SU-DHL-6 (cell line): Measurements from ENCODE around the gene MAST2.

Source experiments
- CTCF ChIP-seq: fragments of 200-600 bp; sonication (generic); IDR thresholded peaks from one replicate; pipeline ENCODE4 v1.5.1; 2017; ENCODE audit warnings: antibody characterized with exemption, mild to moderate bottlenecking, low read length, moderate library complexity; ENCODE audit not compliant: insufficient read depth, poor library complexity, severe bottlenecking
- EZH2phosphoT487 ChIP-seq: fragments of 200-600 bp; sonication (generic), shearing (Covaris generic); conservative IDR thresholded peaks from 2 replicates; pipeline ENCODE4 v1.6.1; 2018; ENCODE audit warnings: mild to moderate bottlenecking, antibody characterized with exemption, low read length, moderate library complexity, mixed read lengths

DNA sequence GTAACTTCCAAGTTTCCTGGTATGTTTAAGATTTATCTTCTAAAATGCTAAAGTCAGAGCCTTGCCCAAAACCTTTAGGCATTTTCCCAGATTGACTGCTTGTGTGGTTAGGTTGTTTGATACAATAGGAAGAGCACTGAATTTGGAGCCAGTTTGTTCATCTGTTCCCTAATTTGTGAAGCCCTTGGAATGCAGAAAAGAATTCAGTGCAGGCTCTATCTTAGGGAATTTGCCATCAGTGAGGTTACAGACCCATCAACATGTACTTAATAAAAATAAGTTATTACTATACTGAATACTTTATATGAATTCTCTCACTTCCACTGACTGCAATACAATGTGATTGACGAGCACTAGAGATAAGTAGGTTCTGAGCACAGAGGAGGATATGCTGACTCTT, 208.8 kb downstream of the MAST2 start:
- TF ChIP-seq CTCF = no peak
- TF ChIP-seq EZH2phosphoT487 = no peak
